Stimulated activated memory B cell treated with anti-CD40 and anti-IgM and Interleukin-4, amounts not matched to agents 10 μg/mL and 1 μg/mL and 100 μg/mL, for 72 hours (primary cell): Measurements from ENCODE around the gene MRPL43.

Source experiments
- ATAC-seq: fragments of 150-1000 bp; cut with Tn5 transposase; 2 replicates; pipeline ENCODE4 v1.10.0; 2021
- H3K27ac Mint-ChIP-seq: one replicate; pipeline ENCODE4 v1.8.0; 2022; ENCODE audit warnings: mild to moderate bottlenecking, mixed read lengths
- H3K27me3 Mint-ChIP-seq: one replicate; pipeline ENCODE4 v1.8.0; 2022; ENCODE audit warnings: mixed read lengths
- H3K36me3 Mint-ChIP-seq: one replicate; pipeline ENCODE4 v1.8.0; 2022; ENCODE audit warnings: mixed read lengths
- H3K4me1 Mint-ChIP-seq: one replicate; pipeline ENCODE4 v1.8.0; 2022; ENCODE audit warnings: mixed read lengths
- H3K4me3 Mint-ChIP-seq: one replicate; pipeline ENCODE4 v1.8.0; 2022; ENCODE audit warnings: mild to moderate bottlenecking, moderate library complexity, mixed read lengths
- H3K9me3 Mint-ChIP-seq: one replicate; pipeline ENCODE4 v1.8.0; 2022; ENCODE audit warnings: mixed read lengths

The MRPL43 gene

DNA sequence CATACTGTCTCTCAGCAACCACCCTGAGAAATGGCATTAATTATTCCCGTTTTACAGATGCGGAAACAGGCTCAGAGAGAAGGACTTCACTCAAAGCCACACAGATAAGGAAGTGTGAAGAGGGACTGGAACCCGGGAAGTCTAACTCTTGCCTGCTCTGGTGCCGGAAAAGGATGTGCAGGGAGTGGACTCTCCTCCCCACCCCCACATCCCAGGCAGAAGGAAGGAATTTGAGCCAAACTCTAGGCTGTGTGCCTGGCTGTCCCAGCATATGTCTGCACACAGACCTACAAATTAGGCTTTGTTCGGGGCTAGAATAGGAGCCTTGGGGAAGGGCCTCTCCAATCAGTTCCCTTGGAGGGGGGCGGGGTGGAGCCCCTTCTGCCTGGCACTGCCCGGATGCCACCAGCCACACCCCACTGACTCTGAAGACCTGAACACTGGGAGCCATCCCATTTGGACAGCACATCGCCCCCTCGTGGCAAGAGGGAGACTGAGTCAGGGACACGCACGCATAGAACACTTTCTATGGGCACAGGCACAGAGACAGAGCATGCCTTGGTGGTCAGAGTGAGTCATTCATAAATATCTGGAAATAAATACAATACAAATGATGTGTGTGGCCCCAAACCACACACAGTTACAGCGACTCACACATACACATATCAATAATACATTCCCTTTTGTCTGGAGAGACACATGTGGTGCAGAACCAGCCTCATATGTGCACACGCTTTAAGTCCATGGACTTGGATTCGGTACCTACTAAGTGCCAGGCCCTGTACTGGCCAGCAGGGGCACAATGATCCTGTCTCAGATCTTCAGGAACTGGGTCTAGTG is 25.4 kb upstream of the MRPL43 start:
- no peak overlapping the region for H3K4me3 Mint-ChIP-seq
- H3K36me3 Mint-ChIP-seq: no peaks in the 10 kb centered on the region
- peaks cover 26% of the 10 kb centered on the region for H3K4me1 Mint-ChIP-seq
- peaks cover 37% of the 10 kb centered on the region for H3K27me3 Mint-ChIP-seq
- ATAC-seq: peak; percentile 86
- H3K9me3 Mint-ChIP-seq: no peaks in the 10 kb centered on the region
- H3K27ac Mint-ChIP-seq: no peak overlapping the region

DNA sequence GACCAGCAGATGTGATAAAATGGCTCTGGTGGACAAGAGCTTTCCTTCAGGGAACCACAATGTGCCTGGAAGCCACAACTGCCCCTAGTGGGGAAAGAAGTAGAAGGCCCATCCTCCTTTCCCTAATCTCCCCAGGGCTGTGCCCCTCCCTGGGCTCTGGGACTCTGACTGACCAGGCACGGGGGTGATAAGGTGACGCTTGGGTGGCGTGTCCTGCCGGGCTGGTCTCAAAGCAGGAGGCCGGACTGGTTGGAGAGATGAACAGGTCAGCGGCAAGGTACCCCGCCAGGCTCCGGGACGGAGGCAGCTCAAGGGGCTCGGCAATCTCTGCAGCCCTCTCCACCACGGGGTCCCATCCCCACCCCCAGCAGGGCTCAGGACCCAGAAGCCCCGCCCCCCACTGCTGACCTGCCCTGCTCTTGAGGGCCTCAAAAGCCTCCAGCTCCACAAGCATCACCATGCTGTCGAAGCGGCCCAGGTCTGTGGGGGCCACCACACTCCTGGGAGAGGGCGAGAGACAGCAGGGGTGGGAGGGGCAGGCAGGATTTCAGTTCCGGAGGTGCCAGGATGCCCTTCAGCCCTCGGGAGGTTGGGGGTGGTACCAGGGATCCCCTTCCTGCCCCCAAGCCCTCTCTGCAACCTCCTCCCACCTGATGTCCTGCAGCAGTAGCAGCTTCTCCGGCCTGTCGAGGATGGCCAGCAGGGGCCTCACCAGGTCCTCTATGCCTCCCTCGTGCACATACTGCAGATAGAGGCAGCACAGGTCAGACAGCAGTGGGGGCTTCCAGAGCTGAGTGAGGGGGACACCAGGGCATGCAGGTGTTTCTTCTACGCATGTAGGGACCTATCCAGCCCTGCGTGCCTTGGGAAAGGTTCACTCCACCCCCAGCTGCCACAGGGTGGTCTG is 24.5 kb upstream of the MRPL43 start:
- Mint-ChIP-seq H3K27me3 (peaks cover 27% of the 10 kb centered on the region), H3K4me3 (no peak overlapping the region), H3K27ac (no peak overlapping the region), H3K4me1 (peaks cover 21% of the 10 kb centered on the region), H3K36me3 (no peaks in the 10 kb centered on the region), H3K9me3 (no peaks in the 10 kb centered on the region)
- no peak for ATAC-seq

DNA sequence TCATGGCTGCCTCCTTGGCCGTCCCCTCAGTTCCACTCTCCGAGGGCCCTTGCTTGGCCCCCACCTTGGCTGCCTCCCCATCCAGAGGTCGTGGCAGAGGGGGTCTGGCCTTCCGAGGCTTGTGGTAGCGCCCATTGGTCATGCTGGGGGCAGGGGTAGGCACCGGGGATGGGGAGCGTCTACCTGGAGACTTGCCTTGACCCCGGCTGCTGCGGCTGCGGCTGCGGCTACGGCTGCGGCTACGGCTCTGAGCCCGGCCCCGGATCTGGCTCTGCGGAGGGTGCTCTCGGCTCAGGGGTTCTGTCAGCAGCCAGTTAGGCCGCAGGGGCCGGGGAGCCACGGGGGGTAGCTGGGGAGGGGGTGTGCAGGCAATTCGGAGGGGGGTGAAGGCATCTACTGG is 23.0 kb upstream of the MRPL43 start:
- no peaks in the 10 kb centered on the region for H3K36me3 Mint-ChIP-seq

DNA sequence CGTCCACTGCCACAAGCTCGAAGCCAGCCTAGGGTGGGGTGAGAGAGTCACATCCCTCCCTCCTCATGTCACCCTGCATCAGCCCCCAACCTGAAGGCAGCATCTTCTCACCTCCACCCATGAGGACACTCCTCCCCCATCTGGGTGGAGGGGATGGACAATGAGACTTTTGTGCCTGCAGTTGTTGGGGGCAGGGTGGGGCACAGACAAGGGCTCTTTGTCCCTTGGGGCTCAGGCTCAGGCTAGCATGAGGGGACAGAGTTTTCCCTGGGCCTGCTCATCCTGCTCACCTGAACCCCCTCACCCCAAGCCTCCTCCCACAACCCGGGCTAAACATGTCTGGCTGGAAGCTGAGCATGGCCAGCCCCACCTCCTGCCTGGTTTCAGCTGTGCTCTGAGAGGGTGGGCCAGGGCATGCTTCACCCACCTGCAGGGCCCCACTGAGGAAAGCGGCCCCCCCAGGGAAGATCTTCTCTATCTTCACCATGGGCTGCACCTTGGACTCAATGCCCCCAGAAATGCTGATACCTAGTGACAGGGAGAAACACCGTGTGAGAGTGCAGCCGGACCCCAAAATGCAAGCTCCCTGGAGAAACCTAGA is 21.6 kb upstream of the MRPL43 start:
- peaks cover 12% of the 10 kb centered on the region for H3K4me1 Mint-ChIP-seq
- H3K27ac Mint-ChIP-seq: no peak overlapping the region
- no peak for ATAC-seq

More for the DNA sequence above, 23.0 kb upstream of the MRPL43 start:
- H3K4me1 Mint-ChIP-seq: peaks cover 21% of the 10 kb centered on the region
- H3K27ac Mint-ChIP-seq: no peak overlapping the region
- H3K9me3 Mint-ChIP-seq: no peaks in the 10 kb centered on the region
- H3K4me3 Mint-ChIP-seq: no peak overlapping the region
- ATAC-seq: no peak
- H3K27me3 Mint-ChIP-seq: peaks cover 13% of the 10 kb centered on the region

DNA sequence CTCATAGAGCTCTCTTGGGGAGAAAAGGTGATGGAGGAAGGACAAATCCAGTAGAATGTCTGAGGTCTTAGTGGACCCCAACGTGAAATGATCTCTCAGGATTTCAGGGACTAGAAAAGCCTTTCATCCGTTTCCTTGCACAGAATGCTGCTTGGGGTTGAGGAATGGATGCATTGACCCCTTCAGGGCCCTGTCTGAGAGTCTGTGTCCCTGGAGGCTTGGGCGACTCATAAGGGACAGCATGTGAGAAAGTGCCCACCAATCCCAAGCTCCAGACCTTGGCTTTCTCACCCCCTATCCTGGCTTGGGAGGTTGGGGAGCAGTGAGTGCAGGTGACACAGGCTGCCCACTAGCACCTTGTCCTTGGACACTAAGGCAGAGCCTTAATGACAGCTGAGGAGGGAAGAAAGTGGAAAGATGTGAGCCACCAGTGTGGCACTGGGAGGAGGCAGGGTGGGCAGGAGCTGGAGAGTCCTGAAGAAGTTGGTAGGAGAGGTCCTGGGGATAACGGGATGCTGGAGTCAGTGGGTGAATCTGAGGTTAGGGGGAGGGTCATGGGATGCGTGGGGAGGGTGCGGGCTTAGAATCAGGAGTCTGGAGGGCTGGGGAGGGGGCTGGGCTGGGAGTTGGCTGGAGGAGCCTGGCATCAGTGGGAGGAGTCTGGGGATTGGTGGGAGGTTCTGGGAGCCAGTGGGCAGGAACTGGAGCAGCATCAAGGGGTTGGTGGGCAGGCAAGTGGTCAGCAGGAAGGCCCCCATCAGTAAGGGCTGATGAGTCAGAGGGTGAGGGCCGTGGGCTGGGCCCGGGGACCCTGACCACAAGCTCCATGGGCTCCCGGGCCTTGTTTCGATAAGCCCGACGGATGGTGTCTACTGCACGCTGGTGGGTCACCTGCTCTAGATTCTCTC is 20.9 kb upstream of the MRPL43 start:
- no peaks in the 10 kb centered on the region for H3K27me3 Mint-ChIP-seq
- H3K4me1 Mint-ChIP-seq: peaks cover 7% of the 10 kb centered on the region
- no peak overlapping the region for H3K4me3 Mint-ChIP-seq

More for the DNA sequence above, 21.6 kb upstream of the MRPL43 start:
- no peaks in the 10 kb centered on the region for H3K36me3 Mint-ChIP-seq
- no peaks in the 10 kb centered on the region for H3K9me3 Mint-ChIP-seq
- no peak overlapping the region for H3K4me3 Mint-ChIP-seq
- H3K27me3 Mint-ChIP-seq: no peaks in the 10 kb centered on the region

DNA sequence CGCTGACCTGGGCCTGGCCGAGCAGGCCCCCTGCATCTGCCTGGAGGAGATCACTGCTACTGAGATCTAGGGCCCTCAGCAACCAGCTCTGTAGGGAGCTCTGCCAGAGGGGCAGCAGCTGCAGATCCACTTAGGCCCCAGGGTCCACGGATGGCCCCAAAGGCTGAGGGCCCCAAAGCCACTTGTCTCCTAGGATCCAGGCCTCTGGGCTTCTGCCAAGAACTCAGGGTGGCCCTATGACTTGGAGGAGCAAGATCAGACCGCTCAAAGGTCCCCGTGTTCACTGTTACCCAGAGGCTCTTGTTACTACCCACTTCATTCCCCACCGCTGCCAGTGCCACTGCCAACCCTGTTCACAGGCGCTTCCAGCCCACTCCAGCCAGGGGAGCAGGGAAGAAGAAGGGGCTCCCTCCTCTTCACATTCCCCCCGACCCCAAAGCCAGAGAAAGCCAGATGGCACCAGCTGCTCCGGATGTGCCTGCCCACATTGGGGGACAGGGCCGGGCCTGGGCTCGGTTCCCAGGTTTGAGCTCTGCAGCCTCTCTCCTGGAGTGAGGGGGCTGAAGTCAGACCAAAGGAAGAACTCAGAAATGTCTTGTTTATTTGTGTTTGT is 19.9 kb upstream of the MRPL43 start:
- no peak overlapping the region for H3K4me3 Mint-ChIP-seq
- no peak overlapping the region for H3K27ac Mint-ChIP-seq
- H3K4me1 Mint-ChIP-seq: no peaks in the 10 kb centered on the region
- no peaks in the 10 kb centered on the region for H3K36me3 Mint-ChIP-seq
- no peak for ATAC-seq
- H3K9me3 Mint-ChIP-seq: no peaks in the 10 kb centered on the region
- H3K27me3 Mint-ChIP-seq: no peaks in the 10 kb centered on the region

More for the DNA sequence above, 20.9 kb upstream of the MRPL43 start:
- H3K36me3 Mint-ChIP-seq: no peaks in the 10 kb centered on the region
- ATAC-seq: no peak
- H3K9me3 Mint-ChIP-seq: no peaks in the 10 kb centered on the region
- no peak overlapping the region for H3K27ac Mint-ChIP-seq

DNA sequence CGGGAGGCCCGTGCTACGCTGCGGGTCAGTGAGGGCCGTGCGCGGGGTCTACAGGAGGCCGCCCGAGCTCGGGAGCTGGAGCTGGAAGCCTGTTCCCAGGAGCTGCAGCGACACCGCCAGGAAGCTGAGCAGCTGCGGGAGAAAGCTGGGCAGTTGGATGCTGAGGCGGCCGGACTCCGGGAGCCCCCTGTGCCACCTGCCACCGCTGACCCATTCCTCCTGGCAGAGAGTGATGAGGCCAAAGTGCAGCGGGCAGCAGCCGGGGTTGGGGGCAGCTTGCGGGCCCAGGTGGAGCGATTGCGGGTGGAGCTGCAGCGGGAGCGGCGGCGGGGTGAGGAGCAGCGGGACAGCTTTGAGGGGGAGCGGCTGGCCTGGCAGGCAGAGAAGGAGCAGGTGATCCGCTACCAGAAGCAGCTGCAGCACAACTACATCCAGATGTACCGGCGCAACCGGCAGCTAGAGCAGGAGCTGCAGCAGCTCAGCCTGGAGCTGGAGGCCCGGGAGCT is 19.3 kb upstream of the MRPL43 start:
- H3K4me1 Mint-ChIP-seq: no peaks in the 10 kb centered on the region
- no peaks in the 10 kb centered on the region for H3K27me3 Mint-ChIP-seq

DNA sequence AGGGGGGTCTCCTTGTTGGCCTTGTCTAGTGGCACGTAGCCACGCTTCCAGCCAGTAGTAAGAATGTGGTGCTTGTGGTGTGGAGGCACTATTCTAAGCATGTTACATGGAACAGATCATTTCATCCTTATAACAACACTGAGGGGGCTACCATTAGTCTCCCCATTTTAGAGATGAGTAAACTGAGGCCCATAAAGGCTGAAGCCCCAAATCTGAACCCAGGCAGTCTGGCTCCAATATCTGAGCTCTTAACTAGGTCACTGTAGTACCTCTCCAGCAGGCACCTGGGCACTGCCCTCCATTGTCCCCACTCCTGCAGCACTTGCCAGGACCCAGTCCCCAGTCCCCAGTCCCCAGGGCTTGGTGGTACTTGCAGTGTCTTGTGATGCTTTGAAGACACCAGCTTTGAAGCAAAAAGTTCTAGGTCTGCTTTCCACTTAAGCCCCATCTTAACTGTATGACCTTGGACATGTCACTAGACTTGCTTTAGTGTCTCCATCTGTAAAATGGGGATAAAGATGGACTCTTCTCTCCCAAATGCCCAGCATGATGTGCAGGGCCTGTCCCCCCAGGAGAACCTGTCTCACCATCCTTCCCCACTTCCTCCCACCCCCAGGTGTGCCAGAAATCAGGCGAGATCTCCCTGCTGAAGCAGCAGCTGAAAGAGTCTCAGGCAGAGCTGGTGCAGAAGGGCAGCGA is 18.7 kb upstream of the MRPL43 start:
- H3K27ac Mint-ChIP-seq: no peak overlapping the region

More for the DNA sequence above, 19.3 kb upstream of the MRPL43 start:
- ATAC-seq: no peak
- Mint-ChIP-seq H3K36me3 (no peaks in the 10 kb centered on the region), H3K9me3 (no peaks in the 10 kb centered on the region), H3K4me3 (no peak overlapping the region), H3K27ac (no peak overlapping the region)

DNA sequence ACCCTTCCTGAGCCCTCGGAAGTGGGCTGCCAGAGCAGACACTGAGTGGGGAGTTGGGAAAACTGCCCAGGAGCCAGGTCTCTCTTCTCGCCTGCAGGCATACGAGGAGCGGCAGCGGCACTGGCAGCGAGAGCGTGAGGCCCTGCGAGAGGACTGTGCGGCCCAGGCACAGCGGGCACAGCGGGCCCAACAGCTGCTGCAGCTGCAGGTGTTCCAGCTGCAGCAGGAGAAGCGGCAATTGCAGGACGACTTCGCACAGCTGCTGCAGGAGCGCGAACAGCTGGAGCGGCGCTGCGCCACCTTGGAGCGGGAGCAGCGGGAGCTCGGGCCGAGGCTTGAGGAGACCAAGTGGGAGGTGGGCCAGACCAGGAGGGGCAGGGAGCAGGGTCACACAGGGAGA is 18.1 kb upstream of the MRPL43 start:
- ATAC-seq: no peak

More for the DNA sequence above, 18.7 kb upstream of the MRPL43 start:
- Mint-ChIP-seq H3K27me3 (no peaks in the 10 kb centered on the region), H3K36me3 (no peaks in the 10 kb centered on the region), H3K9me3 (no peaks in the 10 kb centered on the region), H3K4me3 (no peak overlapping the region), H3K4me1 (peaks cover 5% of the 10 kb centered on the region)
- no peak for ATAC-seq

DNA sequence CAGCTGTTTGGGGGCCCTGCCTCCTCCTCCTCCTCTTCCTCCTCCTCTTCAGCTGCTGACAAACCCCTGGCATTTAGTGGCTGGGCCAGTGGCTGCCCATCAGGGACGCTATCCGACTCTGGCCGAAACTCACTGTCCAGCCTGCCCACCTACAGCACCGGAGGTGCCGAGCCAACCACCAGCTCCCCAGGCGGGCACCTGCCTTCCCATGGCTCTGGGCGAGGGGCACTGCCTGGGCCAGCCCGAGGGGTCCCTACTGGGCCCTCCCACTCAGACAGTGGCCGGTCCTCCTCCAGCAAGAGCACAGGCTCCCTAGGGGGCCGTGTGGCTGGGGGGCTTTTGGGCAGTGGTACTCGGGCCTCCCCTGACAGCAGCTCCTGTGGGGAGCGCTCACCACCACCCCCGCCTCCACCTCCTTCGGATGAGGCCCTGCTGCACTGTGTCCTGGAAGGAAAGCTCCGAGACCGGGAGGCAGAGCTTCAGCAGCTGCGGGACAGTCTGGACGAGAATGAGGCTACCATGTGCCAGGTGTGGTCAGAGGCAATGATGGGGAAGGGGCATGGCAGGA is 16.4 kb upstream of the MRPL43 start:
- Mint-ChIP-seq H3K9me3 (no peaks in the 10 kb centered on the region), H3K4me3 (no peak overlapping the region)

More for the DNA sequence above, 18.1 kb upstream of the MRPL43 start:
- Mint-ChIP-seq H3K36me3 (no peaks in the 10 kb centered on the region), H3K27me3 (no peaks in the 10 kb centered on the region), H3K27ac (no peak overlapping the region), H3K9me3 (no peaks in the 10 kb centered on the region), H3K4me3 (no peak overlapping the region), H3K4me1 (peaks cover 9% of the 10 kb centered on the region)

DNA sequence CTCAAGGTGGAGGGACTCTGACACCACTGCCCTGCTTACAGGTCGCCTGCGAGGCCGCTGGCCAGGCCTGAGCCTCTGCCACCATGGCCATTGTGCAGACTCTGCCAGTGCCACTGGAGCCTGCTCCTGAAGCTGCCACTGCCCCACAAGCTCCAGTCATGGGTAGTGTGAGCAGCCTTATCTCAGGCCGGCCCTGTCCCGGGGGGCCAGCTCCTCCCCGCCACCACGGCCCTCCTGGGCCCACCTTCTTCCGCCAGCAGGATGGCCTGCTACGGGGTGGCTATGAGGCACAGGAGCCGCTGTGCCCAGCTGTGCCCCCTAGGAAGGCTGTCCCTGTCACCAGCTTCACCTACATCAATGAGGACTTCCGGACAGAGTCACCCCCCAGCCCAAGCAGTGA is 15.2 kb upstream of the MRPL43 start:
- Mint-ChIP-seq H3K4me1 (peaks cover 22% of the 10 kb centered on the region), H3K27ac (no peak overlapping the region), H3K4me3 (no peak overlapping the region), H3K27me3 (no peaks in the 10 kb centered on the region), H3K36me3 (no peaks in the 10 kb centered on the region), H3K9me3 (no peaks in the 10 kb centered on the region)
- ATAC-seq: no peak

More for the DNA sequence above, 16.4 kb upstream of the MRPL43 start:
- Mint-ChIP-seq H3K36me3 (no peaks in the 10 kb centered on the region), H3K27ac (no peak overlapping the region), H3K27me3 (no peaks in the 10 kb centered on the region), H3K4me1 (peaks cover 12% of the 10 kb centered on the region)
- ATAC-seq: no peak

DNA sequence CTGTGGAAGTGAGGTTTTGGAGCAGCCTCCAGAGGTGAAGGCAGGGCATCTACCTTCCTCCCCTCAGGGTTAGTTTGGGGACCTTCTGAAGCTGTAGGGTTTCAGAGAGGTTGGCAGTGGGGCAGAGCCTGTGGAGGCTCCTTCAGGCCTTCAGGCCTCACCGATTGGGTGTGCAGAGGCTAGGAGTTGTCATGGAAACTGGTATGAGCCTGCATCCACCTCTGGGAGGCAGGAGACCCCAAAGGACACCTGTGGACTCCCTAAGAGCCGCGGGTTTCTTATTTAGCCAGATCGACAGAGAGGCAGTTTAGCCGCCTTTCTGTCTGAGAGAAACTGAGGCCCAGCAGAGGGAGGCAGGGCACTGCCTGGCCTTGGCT is 14.3 kb upstream of the MRPL43 start:
- peaks cover 23% of the 10 kb centered on the region for H3K4me1 Mint-ChIP-seq
- H3K9me3 Mint-ChIP-seq: no peaks in the 10 kb centered on the region
- no peaks in the 10 kb centered on the region for H3K27me3 Mint-ChIP-seq
- H3K27ac Mint-ChIP-seq: peak overlapping the region; percentile 33
- no peaks in the 10 kb centered on the region for H3K36me3 Mint-ChIP-seq
- no peak overlapping the region for H3K4me3 Mint-ChIP-seq
- ATAC-seq: no peak

DNA sequence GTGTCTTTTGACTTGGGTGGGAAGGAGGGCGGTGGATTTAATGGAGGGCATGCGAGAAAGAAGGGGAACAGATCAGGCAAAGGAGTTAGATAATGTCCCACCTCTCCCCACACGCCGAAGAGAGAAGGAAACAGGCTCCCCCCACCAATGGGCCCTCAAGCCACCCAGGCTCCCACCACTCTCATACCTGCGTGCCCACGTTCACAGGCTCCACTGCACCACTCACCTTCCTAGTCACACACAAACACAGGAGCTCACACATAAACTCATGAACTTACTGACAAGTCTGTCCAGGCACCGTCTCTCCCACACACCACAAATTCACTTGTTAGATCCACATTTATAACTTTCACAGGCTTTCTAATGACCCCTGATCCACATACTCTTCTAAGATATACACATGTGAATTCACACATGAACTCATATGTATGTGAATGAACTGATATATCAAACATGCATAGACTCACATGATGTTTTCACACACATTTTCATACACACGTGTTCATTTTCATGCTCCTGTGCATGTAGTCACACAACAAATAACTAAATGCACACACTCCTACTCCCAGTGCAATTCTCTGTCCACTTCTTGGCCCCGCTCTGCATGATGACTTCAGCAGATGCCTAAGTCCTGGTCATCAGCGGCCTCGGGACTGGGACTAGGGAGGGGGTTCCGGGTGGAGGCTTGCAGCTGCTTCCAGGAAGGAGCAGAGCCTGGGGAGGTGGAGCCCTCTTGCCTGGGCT is 13.8 kb upstream of the MRPL43 start:
- Mint-ChIP-seq H3K27ac (peak overlapping the region; percentile 33), H3K36me3 (no peaks in the 10 kb centered on the region), H3K27me3 (no peaks in the 10 kb centered on the region), H3K4me3 (peak overlapping the region; percentile 69), H3K9me3 (no peaks in the 10 kb centered on the region), H3K4me1 (peaks cover 29% of the 10 kb centered on the region)
- ATAC-seq: no peak
